RWPE1 (cell line): Measurements from ENCODE around the gene GLCCI1.

Source experiments
- CTCF ChIA-PET: fragments of 350-600 bp; sonication (Branson Sonifier 250); formaldehyde crosslinking; extraction: SDS; loops from one replicate; lab custom pipeline; 2021; lab: Yijun Ruan, JAX
- POLR2A ChIA-PET: fragments of 400-600 bp; formaldehyde crosslinking; extraction: SDS; loops from one replicate; lab custom pipeline; 2020; ENCODE audit warnings: antibody characterized with exemption; ENCODE audit not compliant: low non-redundant PET; lab: Yijun Ruan, JAX
- DNase-seq: peaks from one replicate; pipeline ENCODE4 v3.0.0; 2012; ENCODE audit warnings: low spot score
- H3K27ac ChIP-seq: fragments of 450-650 bp; 2 replicates; pipeline ENCODE4 v1.5.1; 2017
- TF ChIP-seq, protein P1 (sequence below): fragments of 450-650 bp; conservative IDR thresholded peaks from 2 replicates; pipeline ENCODE4 v1.5.1; 2017; ENCODE audit warnings: low read depth, mild to moderate bottlenecking

Gene GLCCI1

DNA sequence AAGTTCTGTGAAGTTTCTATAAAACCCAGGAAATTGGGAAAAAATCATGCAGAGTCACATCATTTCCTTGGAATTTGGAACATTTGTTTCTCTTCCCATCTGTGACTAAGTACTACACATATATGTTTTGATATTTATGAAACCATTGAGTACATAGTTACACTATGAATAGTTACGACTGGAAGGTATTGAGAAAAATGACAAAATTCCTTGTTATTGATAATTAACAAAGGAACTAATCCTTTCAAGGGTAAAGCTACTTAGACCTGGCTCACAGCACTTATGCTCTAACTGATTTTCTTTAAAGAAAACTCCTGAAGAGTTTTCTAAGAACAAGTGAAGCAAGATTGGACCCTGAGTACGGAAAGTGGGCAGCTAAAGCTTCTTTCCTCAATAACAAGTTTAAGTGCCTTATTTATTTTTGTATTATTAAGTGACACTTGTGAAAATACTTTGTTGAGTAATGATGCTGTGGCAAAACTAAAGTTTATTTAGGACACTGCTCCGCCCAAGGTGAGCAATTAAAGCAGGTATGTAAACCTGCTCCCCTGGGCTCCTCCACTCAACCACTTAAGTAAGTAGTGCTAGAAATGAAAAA is 12.0 kb upstream of the GLCCI1 start:
- no peak for DNase-seq
- ChIA-PET POLR2A (no interaction called here), CTCF (no interaction called here)
- TF ChIP-seq, protein P1, sequence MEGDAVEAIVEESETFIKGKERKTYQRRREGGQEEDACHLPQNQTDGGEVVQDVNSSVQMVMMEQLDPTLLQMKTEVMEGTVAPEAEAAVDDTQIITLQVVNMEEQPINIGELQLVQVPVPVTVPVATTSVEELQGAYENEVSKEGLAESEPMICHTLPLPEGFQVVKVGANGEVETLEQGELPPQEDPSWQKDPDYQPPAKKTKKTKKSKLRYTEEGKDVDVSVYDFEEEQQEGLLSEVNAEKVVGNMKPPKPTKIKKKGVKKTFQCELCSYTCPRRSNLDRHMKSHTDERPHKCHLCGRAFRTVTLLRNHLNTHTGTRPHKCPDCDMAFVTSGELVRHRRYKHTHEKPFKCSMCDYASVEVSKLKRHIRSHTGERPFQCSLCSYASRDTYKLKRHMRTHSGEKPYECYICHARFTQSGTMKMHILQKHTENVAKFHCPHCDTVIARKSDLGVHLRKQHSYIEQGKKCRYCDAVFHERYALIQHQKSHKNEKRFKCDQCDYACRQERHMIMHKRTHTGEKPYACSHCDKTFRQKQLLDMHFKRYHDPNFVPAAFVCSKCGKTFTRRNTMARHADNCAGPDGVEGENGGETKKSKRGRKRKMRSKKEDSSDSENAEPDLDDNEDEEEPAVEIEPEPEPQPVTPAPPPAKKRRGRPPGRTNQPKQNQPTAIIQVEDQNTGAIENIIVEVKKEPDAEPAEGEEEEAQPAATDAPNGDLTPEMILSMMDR = no peak
- H3K27ac ChIP-seq = no peak overlapping the region

DNA sequence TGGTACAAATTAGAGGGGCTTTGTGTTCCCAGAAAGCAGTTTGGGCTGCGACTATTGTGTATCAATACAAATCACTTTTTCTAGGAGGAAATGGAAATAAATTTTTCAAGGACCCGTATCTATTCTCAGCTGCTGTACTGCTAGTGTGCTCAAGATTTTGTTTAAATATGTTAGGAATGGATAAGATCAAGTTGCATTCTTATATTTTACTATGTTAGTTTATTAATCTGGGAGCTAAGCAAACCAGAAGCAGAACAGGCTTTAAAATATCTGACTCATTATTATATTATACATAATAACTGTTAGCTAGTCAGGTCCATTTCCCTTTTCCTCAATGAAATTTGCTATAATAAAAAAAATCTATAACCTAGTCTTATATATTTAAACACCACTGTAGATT is 11.1 kb upstream of the GLCCI1 start:
- CTCF ChIA-PET = interaction anchor here (1.0 kb wide), 1 partner anchor 47 kb away, joined by 3 read pairs; no protein-coding TSS in a partner anchor
- H3K27ac ChIP-seq = no peak overlapping the region
- no peak for DNase-seq
- TF ChIP-seq, protein P1 = no peak
- POLR2A ChIA-PET = no interaction called here

DNA sequence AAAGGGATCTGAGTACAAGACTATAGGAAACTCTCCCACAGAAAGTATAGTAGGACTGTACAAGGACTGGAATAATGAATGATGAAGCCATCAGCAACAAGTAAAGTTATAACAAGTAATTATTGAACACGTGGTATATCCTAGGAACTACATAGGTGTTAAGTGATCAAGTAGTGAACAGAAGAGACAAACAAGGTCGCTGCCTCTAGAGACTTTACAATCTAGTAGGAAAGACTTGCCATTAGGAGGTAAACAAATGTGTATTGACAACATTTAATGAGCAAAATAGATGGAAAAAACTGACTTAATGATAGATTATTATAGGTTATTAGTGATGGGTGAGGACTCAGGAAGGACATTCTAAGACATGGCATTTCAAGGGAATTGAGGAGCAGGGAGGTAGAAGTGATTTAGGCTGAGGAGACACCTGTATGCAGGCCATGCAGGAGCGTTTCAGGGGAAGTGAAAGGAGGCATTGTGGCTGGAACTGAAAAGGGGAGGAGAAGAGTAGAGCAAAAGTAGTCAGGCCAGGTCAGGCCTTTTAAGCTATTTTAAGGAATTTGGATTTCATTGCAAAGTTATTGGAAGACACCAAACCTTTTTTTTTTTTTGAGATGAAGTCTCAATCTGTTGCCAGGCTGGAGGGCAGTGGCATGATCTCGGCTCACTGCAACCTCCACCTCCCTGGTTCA is 8.5 kb upstream of the GLCCI1 start:
- CTCF ChIA-PET = no interaction called here
- TF ChIP-seq, protein P1 = no peak
- no peak for DNase-seq
- POLR2A ChIA-PET = interaction anchor here (0.7 kb wide), 1 partner anchor 183 kb away, joined by 3 read pairs; no protein-coding TSS in a partner anchor
- no peak overlapping the region for H3K27ac ChIP-seq

DNA sequence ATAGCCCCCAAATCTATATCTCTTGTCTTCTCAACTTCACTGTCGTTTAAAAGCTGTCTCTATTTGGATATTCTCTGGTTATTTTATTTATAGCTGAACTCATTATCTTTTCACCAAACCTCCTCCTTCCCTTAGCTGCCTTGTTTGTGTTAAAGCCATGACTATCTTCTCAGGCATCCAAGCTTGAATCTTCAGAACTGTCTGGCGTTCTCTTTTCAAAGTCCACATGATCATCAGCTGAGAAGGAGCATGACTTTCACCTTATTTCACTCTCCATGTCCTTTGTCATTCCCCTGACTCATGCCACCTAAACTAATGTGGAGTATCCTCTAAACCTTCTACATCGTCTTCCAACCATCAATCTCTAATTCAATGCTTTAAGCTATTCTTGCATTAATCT is 5.7 kb upstream of the GLCCI1 start:
- TF ChIP-seq, protein P1 = no peak
- H3K27ac ChIP-seq = no peak overlapping the region
- ChIA-PET CTCF (interaction anchor here (0.5 kb wide), 1 partner anchor 504 kb away, joined by 5 read pairs; no protein-coding TSS in a partner anchor), POLR2A (no interaction called here)
- DNase-seq = no peak

DNA sequence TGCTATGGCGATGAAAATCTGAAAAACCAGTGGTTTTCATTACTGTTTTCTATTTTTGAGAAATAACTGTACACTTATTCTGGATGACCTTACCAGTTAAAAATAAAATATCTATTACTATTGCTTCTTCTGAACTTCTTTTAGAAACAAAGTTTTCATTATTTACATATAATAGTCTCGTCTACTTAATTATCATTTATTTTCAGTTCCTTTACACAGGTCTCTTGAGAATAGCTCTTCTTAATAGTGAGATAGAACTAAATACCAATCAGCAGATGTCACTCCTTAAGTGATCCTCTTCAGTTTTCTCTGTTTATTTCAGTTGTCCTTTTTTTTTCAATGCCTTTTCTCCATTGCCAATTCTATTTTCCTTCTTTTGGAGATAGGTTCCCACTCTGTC is 4.3 kb upstream of the GLCCI1 start:
- TF ChIP-seq, protein P1 = no peak
- CTCF ChIA-PET = no interaction called here
- DNase-seq = no peak
- POLR2A ChIA-PET = no interaction called here
- H3K27ac ChIP-seq = no peak overlapping the region

DNA sequence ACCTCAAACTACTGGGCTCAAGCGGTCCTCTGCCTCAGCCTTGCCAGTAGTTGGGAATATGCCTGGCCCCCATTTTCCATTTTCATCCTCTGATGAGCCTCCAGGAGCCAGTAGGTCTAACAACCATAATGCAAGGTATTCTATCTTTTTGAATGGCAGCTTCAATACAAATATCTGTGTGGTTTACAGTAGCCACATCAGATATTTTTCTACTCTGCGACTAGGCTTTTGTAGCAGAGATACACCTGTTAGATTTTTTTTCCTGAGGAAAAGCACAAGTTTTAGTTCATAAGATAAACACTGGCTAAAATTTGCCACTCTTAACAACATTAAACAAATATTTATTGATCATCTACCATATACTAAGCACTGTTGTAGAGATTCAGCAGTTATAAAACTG is 3.9 kb upstream of the GLCCI1 start:
- POLR2A ChIA-PET = no interaction called here
- no peak for DNase-seq
- TF ChIP-seq, protein P1 = no peak
- CTCF ChIA-PET = no interaction called here
- no peak overlapping the region for H3K27ac ChIP-seq
